Activated CD8-positive, alpha-beta memory T cell treated with anti-CD3 and anti-CD28 coated beads for 24 hours (primary cell): ENCODE results near the gene SEH1L.
"Not testable (repeated sequence)": the region's sequence is repeated elsewhere in the genome, so short reads cannot be mapped to it uniquely, and the experiment has no call there.

Experiments used
- DNase-seq: peaks from one replicate; pipeline ENCODE4 v3.0.0-alpha.2; 2020

The SEH1L gene

GRCh38 chr18:12944709-12945108 lies 3.1 kb upstream of the SEH1L start:
- no peak for DNase-seq

- no peak for DNase-seq
These were observed 1.1 kb upstream of the SEH1L start for GRCh38 chr18:12946549-12947284.

- DNase-seq: peak; percentile 99
These were observed 416 bp downstream of the SEH1L start for GRCh38 chr18:12948050-12948804.

GRCh38 chr18:12958478-12958877 lies 10.7 kb downstream of the SEH1L start:
- DNase-seq: no peak

GRCh38 chr18:12960395-12960794 lies 12.6 kb downstream of the SEH1L start:
- no peak for DNase-seq

- peak; percentile 35 for DNase-seq
These were observed 13.1 kb downstream of the SEH1L start for GRCh38 chr18:12960853-12961397.

GRCh38 chr18:12963069-12963468 lies 15.3 kb downstream of the SEH1L start:
- DNase-seq: no peak

- DNase-seq: no peak
These were observed 20.3 kb downstream of the SEH1L start for GRCh38 chr18:12968115-12968514.

GRCh38 chr18:12968619-12969018 lies 20.8 kb downstream of the SEH1L start:
- no peak for DNase-seq

GRCh38 chr18:12973562-12974213 lies 25.9 kb downstream of the SEH1L start:
- DNase-seq: no peak

GRCh38 chr18:12975488-12975887 lies 27.7 kb downstream of the SEH1L start:
- DNase-seq: no peak

- DNase-seq: no peak
These were observed 28.5 kb downstream of the SEH1L start for GRCh38 chr18:12976305-12976704.

- not testable (repeated sequence) for DNase-seq
These were observed 32.3 kb downstream of the SEH1L start for GRCh38 chr18:12980065-12980464.

- DNase-seq: no peak
These were observed 41.7 kb downstream of the SEH1L start for GRCh38 chr18:12989397-12990122.

GRCh38 chr18:12990123-12990475 lies 42.3 kb downstream of the SEH1L start:
- peak; percentile 74 for DNase-seq

GRCh38 chr18:12990641-12990966 lies 42.8 kb downstream of the SEH1L start:
- no peak for DNase-seq

- peak; percentile 97 for DNase-seq
These were observed 43.4 kb downstream of the SEH1L start, which contains the start of gene CEP192 for GRCh38 chr18:12990967-12991820. Gene CEP192, plus strand, starts transcription at chr18:12991362. Its CDS starts 8,063 bp downstream, at chr18:12999425.

GRCh38 chr18:12991821-12992179 lies 44.0 kb downstream of the SEH1L start:
- DNase-seq: no peak

- no peak for DNase-seq
These were observed 45.6 kb downstream of the SEH1L start for GRCh38 chr18:12993439-12993838.

- DNase-seq: no peak
These were observed 47.6 kb downstream of the SEH1L start for GRCh38 chr18:12995424-12995823.

GRCh38 chr18:12995952-12996477 lies 48.2 kb downstream of the SEH1L start:
- no peak for DNase-seq
